GM19099 (cell line): ENCODE results near the gene MRPL34.

Source experiments
- POLR2A ChIP-seq: IDR thresholded peaks from 3 replicates; pipeline ENCODE4 v1.6.1; 2011; ENCODE audit warnings: low read depth; ENCODE audit not compliant: insufficient read length; ENCODE audit errors: extremely low read depth

MRPL34 gene

GRCh38 chr19:17338433-17339078 is 32.9 kb downstream of the MRPL34 start:
- TF ChIP-seq POLR2A: no peak

- no peak for TF ChIP-seq POLR2A
Observed at GRCh38 chr19:17339088-17339741, 33.5 kb downstream of the MRPL34 start.

GRCh38 chr19:17340302-17340870 is 34.7 kb downstream of the MRPL34 start:
- TF ChIP-seq POLR2A: no peak

GRCh38 chr19:17340871-17341357 is 35.2 kb downstream of the MRPL34 start:
- TF ChIP-seq POLR2A: no peak

GRCh38 chr19:17341386-17341785 is 35.7 kb downstream of the MRPL34 start:
- no peak for TF ChIP-seq POLR2A

- no peak for TF ChIP-seq POLR2A
Observed at GRCh38 chr19:17341845-17342244, 36.2 kb downstream of the MRPL34 start.

- no peak for TF ChIP-seq POLR2A
Observed at GRCh38 chr19:17346109-17346671, 40.5 kb downstream of the MRPL34 start.

- no peak for TF ChIP-seq POLR2A
Observed at GRCh38 chr19:17347361-17347760, 41.7 kb downstream of the MRPL34 start.

GRCh38 chr19:17347877-17348276 is 42.2 kb downstream of the MRPL34 start:
- TF ChIP-seq POLR2A: no peak

- no peak for TF ChIP-seq POLR2A
Observed at GRCh38 chr19:17348700-17349099, 43.0 kb downstream of the MRPL34 start.

- TF ChIP-seq POLR2A: no peak
Observed at GRCh38 chr19:17351815-17352435, 46.3 kb downstream of the MRPL34 start.

- no peak for TF ChIP-seq POLR2A
Observed at GRCh38 chr19:17352608-17353280, 47.1 kb downstream of the MRPL34 start.

- no peak for TF ChIP-seq POLR2A
Observed at GRCh38 chr19:17353386-17353785, 47.7 kb downstream of the MRPL34 start.
